ENCODE measurements around the gene NKD1.

Gene NKD1

GRCh38 chr16:50640919-50641817 lies 93.0 kb downstream of the NKD1 start:
- Histone ChIP-seq H4K20me1 (ENCODE audit: insufficient read depth, low read length) (no peaks in the 10 kb centered on the region), H3K36me3 (replicated peaks; ENCODE audit: low read depth, low read length) (no peaks in the 10 kb centered on the region), H3K79me2 (ENCODE audit: low read length) (no peaks in the 10 kb centered on the region), H3K9ac (ENCODE audit: low read length) (no peak overlapping the region), H3K27me3 (ENCODE audit: low read depth, low read length) (no peaks in the 10 kb centered on the region), H3K4me3 (ENCODE audit: low read length) (no peak overlapping the region), H3K4me1 (ENCODE audit: low read length) (no peaks in the 10 kb centered on the region), H2AFZ (ENCODE audit: low read depth, low read length) (no peak overlapping the region), H3K9me3 (ENCODE audit: insufficient read depth, low read length) (no peaks in the 10 kb centered on the region), H3K27ac (ENCODE audit: low read length) (no peak overlapping the region), H3K4me2 (ENCODE audit: low read length) (no peak overlapping the region)
- TF ChIP-seq EZH2phosphoT487 (IDR thresholded peaks at IDR 0.05; ENCODE audit: low read depth) (no peak), CTCF (IDR thresholded peaks at IDR 0.05; ENCODE audit: low read depth, low read length) (no peak)

- Histone ChIP-seq H4K20me1 (ENCODE audit: insufficient read depth, low read length) (no peaks in the 10 kb centered on the region), H3K9me3 (ENCODE audit: insufficient read depth, low read length) (no peaks in the 10 kb centered on the region), H3K27ac (ENCODE audit: low read length) (no peak overlapping the region), H2AFZ (ENCODE audit: low read depth, low read length) (no peak overlapping the region), H3K36me3 (replicated peaks; ENCODE audit: low read depth, low read length) (no peaks in the 10 kb centered on the region), H3K4me3 (ENCODE audit: low read length) (no peak overlapping the region), H3K4me2 (ENCODE audit: low read length) (no peak overlapping the region), H3K79me2 (ENCODE audit: low read length) (no peaks in the 10 kb centered on the region), H3K9ac (ENCODE audit: low read length) (no peak overlapping the region), H3K4me1 (ENCODE audit: low read length) (no peaks in the 10 kb centered on the region), H3K27me3 (ENCODE audit: low read depth, low read length) (no peaks in the 10 kb centered on the region)
- TF ChIP-seq EZH2phosphoT487 (IDR thresholded peaks at IDR 0.05; ENCODE audit: low read depth) (no peak), CTCF (IDR thresholded peaks at IDR 0.05; ENCODE audit: low read depth, low read length) (no peak)
Measured at GRCh38 chr16:50641818-50642187, 93.6 kb downstream of the NKD1 start.

GRCh38 chr16:50642349-50642748 lies 94.2 kb downstream of the NKD1 start:
- H3K27ac ChIP-seq (ENCODE audit: low read length) = no peak overlapping the region
- no peaks in the 10 kb centered on the region for H3K27me3 ChIP-seq (ENCODE audit: low read depth, low read length)
- H3K79me2 ChIP-seq (ENCODE audit: low read length) = no peaks in the 10 kb centered on the region
- no peaks in the 10 kb centered on the region for H3K36me3 ChIP-seq (replicated peaks; ENCODE audit: low read depth, low read length)
- TF ChIP-seq EZH2phosphoT487 (IDR thresholded peaks at IDR 0.05; ENCODE audit: low read depth) (no peak), CTCF (IDR thresholded peaks at IDR 0.05; ENCODE audit: low read depth, low read length) (no peak)
- no peaks in the 10 kb centered on the region for H4K20me1 ChIP-seq (ENCODE audit: insufficient read depth, low read length)
- H2AFZ ChIP-seq (ENCODE audit: low read depth, low read length) = no peak overlapping the region
- no peak overlapping the region for H3K9ac ChIP-seq (ENCODE audit: low read length)
- no peak overlapping the region for H3K4me3 ChIP-seq (ENCODE audit: low read length)
- no peaks in the 10 kb centered on the region for H3K4me1 ChIP-seq (ENCODE audit: low read length)
- no peak overlapping the region for H3K4me2 ChIP-seq (ENCODE audit: low read length)
- no peaks in the 10 kb centered on the region for H3K9me3 ChIP-seq (ENCODE audit: insufficient read depth, low read length)

- Histone ChIP-seq H3K36me3 (replicated peaks; ENCODE audit: low read depth, low read length) (no peaks in the 10 kb centered on the region), H3K4me2 (ENCODE audit: low read length) (no peak overlapping the region), H3K9me3 (ENCODE audit: insufficient read depth, low read length) (no peaks in the 10 kb centered on the region), H2AFZ (ENCODE audit: low read depth, low read length) (no peak overlapping the region), H3K4me1 (ENCODE audit: low read length) (no peaks in the 10 kb centered on the region), H3K4me3 (ENCODE audit: low read length) (no peak overlapping the region), H3K27me3 (ENCODE audit: low read depth, low read length) (no peaks in the 10 kb centered on the region), H3K27ac (ENCODE audit: low read length) (no peak overlapping the region), H4K20me1 (ENCODE audit: insufficient read depth, low read length) (no peaks in the 10 kb centered on the region), H3K9ac (ENCODE audit: low read length) (no peak overlapping the region), H3K79me2 (ENCODE audit: low read length) (no peaks in the 10 kb centered on the region)
- no peak for TF ChIP-seq CTCF (IDR thresholded peaks at IDR 0.05; ENCODE audit: low read depth, low read length)
- TF ChIP-seq EZH2phosphoT487 (IDR thresholded peaks at IDR 0.05; ENCODE audit: low read depth) = no peak
Measured at GRCh38 chr16:50643192-50643591, 95.0 kb downstream of the NKD1 start.
